PC-3 (cell line): ENCODE results near the gene CHSY3.

Source experiments
- EZH2 ChIP-seq: fragments of 300-600 bp; sonication (generic); IDR thresholded peaks from one replicate; pipeline ENCODE4 v1.6.1; 2017; ENCODE audit warnings: antibody characterized with exemption, mild to moderate bottlenecking, low read length; ENCODE audit not compliant: unreplicated experiment
- EZH2phosphoT487 ChIP-seq: fragments of 300-600 bp; sonication (generic); IDR thresholded peaks from 2 replicates; pipeline ENCODE4 v1.6.1; 2018; ENCODE audit warnings: mild to moderate bottlenecking, antibody characterized with exemption, low read length, borderline replicate concordance
- TF ChIP-seq, protein P1 (sequence below): fragments of 300-600 bp; sonication (generic); conservative IDR thresholded peaks from 2 replicates; pipeline ENCODE4 v1.5.1; 2017; ENCODE audit warnings: antibody characterized with exemption, low read depth, mild to moderate bottlenecking, low read length

DNA sequence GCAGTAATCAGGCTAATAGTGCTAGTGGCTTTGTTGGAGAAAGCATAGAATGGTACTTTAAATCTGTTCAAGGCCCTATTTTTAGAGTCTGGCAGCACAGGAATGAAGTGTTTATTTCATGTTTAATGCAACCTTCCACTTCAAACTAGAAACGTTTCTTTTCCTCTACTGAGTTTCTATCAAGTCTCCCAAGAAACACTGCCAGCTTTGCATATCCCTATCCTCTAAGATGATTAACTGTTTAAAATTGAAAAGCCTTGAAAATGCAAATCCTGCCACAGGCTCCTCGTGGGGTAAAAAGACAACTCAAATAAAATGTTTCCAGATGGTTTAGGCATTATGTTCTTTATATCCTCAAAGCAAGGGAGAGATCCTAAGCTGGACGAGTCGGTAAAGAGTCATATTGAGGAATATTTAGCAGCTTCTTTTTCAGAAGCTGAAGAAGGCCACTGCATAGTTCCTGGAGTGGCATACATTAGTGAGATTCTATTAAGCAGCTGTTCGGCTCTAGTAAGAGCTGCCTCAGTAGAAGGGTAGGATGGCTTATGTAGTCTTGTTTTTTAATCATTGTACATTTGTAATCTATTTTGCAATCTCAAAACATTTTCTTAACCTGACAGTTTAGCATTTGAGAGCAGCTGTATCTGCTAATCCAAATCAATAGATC, 251.2 kb downstream of the CHSY3 start:
- TF ChIP-seq, protein P1, sequence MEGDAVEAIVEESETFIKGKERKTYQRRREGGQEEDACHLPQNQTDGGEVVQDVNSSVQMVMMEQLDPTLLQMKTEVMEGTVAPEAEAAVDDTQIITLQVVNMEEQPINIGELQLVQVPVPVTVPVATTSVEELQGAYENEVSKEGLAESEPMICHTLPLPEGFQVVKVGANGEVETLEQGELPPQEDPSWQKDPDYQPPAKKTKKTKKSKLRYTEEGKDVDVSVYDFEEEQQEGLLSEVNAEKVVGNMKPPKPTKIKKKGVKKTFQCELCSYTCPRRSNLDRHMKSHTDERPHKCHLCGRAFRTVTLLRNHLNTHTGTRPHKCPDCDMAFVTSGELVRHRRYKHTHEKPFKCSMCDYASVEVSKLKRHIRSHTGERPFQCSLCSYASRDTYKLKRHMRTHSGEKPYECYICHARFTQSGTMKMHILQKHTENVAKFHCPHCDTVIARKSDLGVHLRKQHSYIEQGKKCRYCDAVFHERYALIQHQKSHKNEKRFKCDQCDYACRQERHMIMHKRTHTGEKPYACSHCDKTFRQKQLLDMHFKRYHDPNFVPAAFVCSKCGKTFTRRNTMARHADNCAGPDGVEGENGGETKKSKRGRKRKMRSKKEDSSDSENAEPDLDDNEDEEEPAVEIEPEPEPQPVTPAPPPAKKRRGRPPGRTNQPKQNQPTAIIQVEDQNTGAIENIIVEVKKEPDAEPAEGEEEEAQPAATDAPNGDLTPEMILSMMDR: no peak
- no peak for TF ChIP-seq EZH2phosphoT487
- TF ChIP-seq EZH2: no peak
